HepG2 (cell line): Measurements from ENCODE around the gene CENPE. TPM values are rescaled to one million over a fixed set of nuclear protein-coding genes. Genes with fewer than 3 reads are reported as not detected.
A peak's percentile ranks its signal among the peaks of the same experiment; 100 is the strongest.

Experiments
- CAMTA2 ChIP-seq: sonication (generic); formaldehyde crosslinking; IDR thresholded peaks from 2 replicates; pipeline ENCODE4 v1.4.0; 2020; ENCODE audit warnings: mild to moderate bottlenecking, missing genetic modification reagents, borderline replicate concordance
- CEBPB ChIP-seq: IDR thresholded peaks from 2 replicates; pipeline ENCODE4 v1.6.1; 2011; ENCODE audit warnings: low read depth, low read length, improper control_type of control experiment, borderline replicate concordance
- HINFP ChIP-seq: sonication (generic); formaldehyde crosslinking; IDR thresholded peaks from 2 replicates; pipeline ENCODE4 v1.4.0; 2020; ENCODE audit warnings: low read depth, mild to moderate bottlenecking, missing genetic modification reagents
- KDM5A ChIP-seq: fragments of 200-600 bp; sonication (generic); IDR thresholded peaks from 2 replicates; pipeline ENCODE4 v1.7.0; 2018; ENCODE audit warnings: antibody characterized with exemption, mild to moderate bottlenecking, low read length, borderline replicate concordance
- KLF6 ChIP-seq: IDR thresholded peaks from 2 replicates; pipeline ENCODE4 v1.8.0; 2016; ENCODE audit warnings: missing biosample characterization, missing genetic modification reagents
- NCOA2 ChIP-seq: sonication (generic); formaldehyde crosslinking; IDR thresholded peaks from 2 replicates; pipeline ENCODE4 v1.8.0; 2022; ENCODE audit warnings: inconsistent platforms
- SRSF9 ChIP-seq: fragments of 200-400 bp; formaldehyde crosslinking; IDR thresholded peaks from 2 replicates; pipeline ENCODE4 v1.6.1; 2018; ENCODE audit warnings: borderline replicate concordance, mild to moderate bottlenecking, low read depth, low read length; ENCODE audit not compliant: insufficient read depth, poor library complexity, severe bottlenecking
- XRCC5 ChIP-seq: fragments of 200-400 bp; formaldehyde crosslinking; optimal IDR thresholded peaks from 2 replicates; pipeline ENCODE3; 2017; ENCODE audit warnings: mild to moderate bottlenecking, low read length
- ZBTB1 ChIP-seq: sonication (generic); formaldehyde crosslinking; IDR thresholded peaks from 2 replicates; pipeline ENCODE4 v1.4.0; 2020; ENCODE audit warnings: missing genetic modification reagents, borderline replicate concordance
- ZNF251 ChIP-seq: sonication (generic); formaldehyde crosslinking; IDR thresholded peaks from 2 replicates; pipeline ENCODE4 v1.9.0; 2021; ENCODE audit warnings: mild to moderate bottlenecking, missing genetic modification reagents
- ZNF280D ChIP-seq: sonication (generic); formaldehyde crosslinking; IDR thresholded peaks from 2 replicates; pipeline ENCODE4 v1.5.1; 2020; ENCODE audit warnings: mild to moderate bottlenecking, missing genetic modification reagents
- ZNF431 ChIP-seq: sonication (generic); formaldehyde crosslinking; IDR thresholded peaks from 2 replicates; pipeline ENCODE4 v1.9.0; 2022; ENCODE audit warnings: missing genetic modification reagents, low read depth, mild to moderate bottlenecking, borderline replicate concordance
- ZNF446 ChIP-seq: sonication (generic); formaldehyde crosslinking; IDR thresholded peaks from 2 replicates; pipeline ENCODE4 v1.5.0; 2020; ENCODE audit warnings: mild to moderate bottlenecking, missing genetic modification reagents
- ZNF496 ChIP-seq: sonication (generic); formaldehyde crosslinking; IDR thresholded peaks from 2 replicates; pipeline ENCODE4 v1.8.1; 2023; ENCODE audit warnings: mild to moderate bottlenecking, moderate library complexity, missing genetic modification reagents; ENCODE audit not compliant: insufficient replicate concordance
- ZNF530 ChIP-seq: sonication (generic); formaldehyde crosslinking; IDR thresholded peaks from 2 replicates; pipeline ENCODE4 v1.5.0; 2020; ENCODE audit warnings: low read depth, mild to moderate bottlenecking, missing genetic modification reagents
- ZNF674 ChIP-seq: sonication (generic); formaldehyde crosslinking; IDR thresholded peaks from 2 replicates; pipeline ENCODE4 v1.5.0; 2020; ENCODE audit warnings: low read depth, mild to moderate bottlenecking, missing genetic modification reagents
- polyA plus RNA-seq, 8 experiments: library from polyadenylated mRNA; depleted of rRNA in 3 of 8; stranded (reverse) in 7 of 8; unstranded in 1 of 8; fragments of >200 nt; fragmentation: Illumina TruSeq in 4 of 8; extraction: Trizol in 4 of 8; gene quantifications; 2 replicates each; pipeline versions ENCODE4 v1.2.1 to v1.2.3, GENCODE V29; 2011 to 2016; ENCODE audit warnings: low read depth in 4 of 8, missing spikeins in 1 of 8, mixed read lengths in 1 of 8; ENCODE audit not compliant: insufficient read depth in 1 of 8
- total RNA-seq, 5 experiments: library from RNA; depleted of rRNA; stranded (reverse); fragments of >200 nt; fragmentation: Illumina TruSeq; extraction: Trizol; gene quantifications; 2 replicates each; pipeline ENCODE4 v1.2.3, GENCODE V29; 2016; ENCODE audit warnings: low read depth in 1 of 5
- TF ChIP-seq, protein P1 (sequence below): IDR thresholded peaks from 2 replicates; pipeline ENCODE4 v1.6.1; 2016; ENCODE audit warnings: missing compliant biosample characterization, missing genetic modification reagents, borderline replicate concordance
- TF ChIP-seq, protein P2 (sequence below): sonication (generic); formaldehyde crosslinking; IDR thresholded peaks from 2 replicates; pipeline ENCODE4 v1.4.0; 2020; ENCODE audit warnings: mild to moderate bottlenecking, missing genetic modification reagents

CENPE gene
- total and polyA plus RNA-seq, 2 of the 13 experiments (the other 11 are each of a cell fraction or from before 2014, with no cell fraction given) = 2.1 to 19.8 TPM

DNA sequence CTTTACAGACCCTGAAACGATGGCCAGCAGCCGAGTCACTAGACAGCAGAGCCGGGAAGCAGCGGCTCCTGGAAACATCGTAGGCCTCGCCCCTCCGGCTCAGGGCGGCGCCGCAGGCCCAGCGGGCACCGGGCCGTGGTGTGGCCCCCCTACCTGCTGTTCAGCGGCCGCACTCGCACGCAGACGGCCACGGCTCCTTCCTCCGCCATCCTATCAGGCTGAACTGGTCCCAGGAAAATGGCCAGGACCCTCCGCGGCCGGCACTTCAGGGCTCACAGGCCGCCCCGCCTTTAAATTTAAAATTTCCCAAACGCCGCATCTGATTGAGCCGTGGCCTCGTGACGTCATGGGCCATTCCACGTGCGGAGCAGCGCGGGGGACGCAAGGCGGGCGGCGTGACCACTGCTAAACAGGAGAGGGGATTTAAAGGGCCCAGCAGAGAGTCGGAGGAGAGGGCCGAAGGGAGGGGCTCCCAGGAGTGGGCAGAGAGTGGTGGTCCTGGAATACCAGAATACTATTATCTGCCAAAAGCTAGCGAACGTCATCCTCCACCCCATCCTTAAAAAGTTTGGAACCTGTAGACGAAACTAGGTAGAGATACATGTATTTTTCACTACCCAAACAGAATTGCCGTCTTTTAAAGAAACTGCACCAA is at the start of gene CENPE (continued):
- TF ChIP-seq HINFP (CRISPR knock-in tag) = 0 out of 2 replicates have a peak, but pooled peaks have one; percentile 59
- no peak for TF ChIP-seq ZNF280D (CRISPR knock-in tag)
- TF ChIP-seq ZBTB1 (CRISPR knock-in tag) = no peak
- TF ChIP-seq XRCC5 = peak; percentile 81
- TF ChIP-seq CEBPB = no peak
- TF ChIP-seq ZNF496 (CRISPR knock-in tag) = no peak
- no peak for TF ChIP-seq ZNF530 (CRISPR knock-in tag)
- no peak for TF ChIP-seq CAMTA2
- no peak for TF ChIP-seq SRSF9
- TF ChIP-seq NCOA2 (CRISPR knock-in tag) = no peak
- no peak for TF ChIP-seq ZNF674 (CRISPR knock-in tag)
- TF ChIP-seq ZNF446 = no peak
- no peak for TF ChIP-seq KLF6 (CRISPR knock-in tag)
- TF ChIP-seq KDM5A = peak; percentile 73
- TF ChIP-seq ZNF431 (CRISPR knock-in tag) = peak; percentile 38; the same call in 1 of the 2 replicates
- TF ChIP-seq, protein P1, sequence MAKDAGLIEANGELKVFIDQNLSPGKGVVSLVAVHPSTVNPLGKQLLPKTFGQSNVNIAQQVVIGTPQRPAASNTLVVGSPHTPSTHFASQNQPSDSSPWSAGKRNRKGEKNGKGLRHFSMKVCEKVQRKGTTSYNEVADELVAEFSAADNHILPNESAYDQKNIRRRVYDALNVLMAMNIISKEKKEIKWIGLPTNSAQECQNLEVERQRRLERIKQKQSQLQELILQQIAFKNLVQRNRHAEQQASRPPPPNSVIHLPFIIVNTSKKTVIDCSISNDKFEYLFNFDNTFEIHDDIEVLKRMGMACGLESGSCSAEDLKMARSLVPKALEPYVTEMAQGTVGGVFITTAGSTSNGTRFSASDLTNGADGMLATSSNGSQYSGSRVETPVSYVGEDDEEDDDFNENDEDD (CRISPR knock-in tag) = peak; percentile 82; the same call in 1 of the 2 replicates
- TF ChIP-seq, protein P2, sequence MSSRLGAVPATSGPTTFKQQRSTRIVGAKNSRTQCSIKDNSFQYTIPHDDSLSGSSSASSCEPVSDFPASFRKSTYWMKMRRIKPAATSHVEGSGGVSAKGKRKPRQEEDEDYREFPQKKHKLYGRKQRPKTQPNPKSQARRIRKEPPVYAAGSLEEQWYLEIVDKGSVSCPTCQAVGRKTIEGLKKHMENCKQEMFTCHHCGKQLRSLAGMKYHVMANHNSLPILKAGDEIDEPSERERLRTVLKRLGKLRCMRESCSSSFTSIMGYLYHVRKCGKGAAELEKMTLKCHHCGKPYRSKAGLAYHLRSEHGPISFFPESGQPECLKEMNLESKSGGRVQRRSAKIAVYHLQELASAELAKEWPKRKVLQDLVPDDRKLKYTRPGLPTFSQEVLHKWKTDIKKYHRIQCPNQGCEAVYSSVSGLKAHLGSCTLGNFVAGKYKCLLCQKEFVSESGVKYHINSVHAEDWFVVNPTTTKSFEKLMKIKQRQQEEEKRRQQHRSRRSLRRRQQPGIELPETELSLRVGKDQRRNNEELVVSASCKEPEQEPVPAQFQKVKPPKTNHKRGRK (CRISPR knock-in tag) = no peak
- no peak for TF ChIP-seq ZNF251 (CRISPR knock-in tag)
